Measurements from ENCODE around the gene FSTL5.

FSTL5 gene

GRCh38 chr4:161650812-161651211, 513.0 kb downstream of the FSTL5 start:
- no peak overlapping the region for H3K27ac ChIP-seq (ENCODE audit: insufficient read depth, low read length, poor library complexity, severe bottlenecking)
- no peak for DNase-seq
- no peaks in the 10 kb centered on the region for H3K9me3 ChIP-seq (ENCODE audit: control insufficient read depth, low read length)
- no peaks in the 10 kb centered on the region for H3K4me1 ChIP-seq (ENCODE audit: control insufficient read depth, insufficient read depth, low read length, poor library complexity, severe bottlenecking)
- no peaks in the 10 kb centered on the region for H3K27me3 ChIP-seq (replicated peaks; ENCODE audit: control insufficient read depth, insufficient read depth, low read length, poor library complexity, severe bottlenecking)
- no peak overlapping the region for H3K4me3 ChIP-seq (ENCODE audit: insufficient read depth, low read depth, low read length, poor library complexity, severe bottlenecking)
- no peaks in the 10 kb centered on the region for H3K36me3 ChIP-seq (ENCODE audit: control insufficient read depth, insufficient read depth, low read length)

DNA sequence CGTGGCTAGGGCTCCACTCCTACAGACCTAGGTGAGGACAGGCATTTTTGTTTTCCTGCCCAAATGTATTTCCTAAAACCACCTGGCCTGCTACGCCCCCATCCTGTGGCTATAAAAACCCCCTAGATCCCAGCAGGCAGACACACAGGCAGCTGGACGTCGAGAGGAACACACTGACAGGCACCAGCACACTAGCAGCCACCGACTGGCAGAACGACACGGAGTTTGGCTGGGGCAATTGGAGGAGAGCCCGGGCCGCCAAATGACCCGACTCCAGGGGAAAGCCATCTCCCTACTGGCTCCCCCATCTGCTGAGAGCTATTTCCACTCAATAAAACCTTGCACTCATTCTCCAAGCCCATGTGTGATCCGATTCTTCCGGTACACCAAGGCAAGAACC, 516.0 kb downstream of the FSTL5 start:
- no peak overlapping the region for H3K4me3 ChIP-seq (ENCODE audit: insufficient read depth, low read depth, low read length, poor library complexity, severe bottlenecking)
- no peak for DNase-seq
- no peaks in the 10 kb centered on the region for H3K4me1 ChIP-seq (ENCODE audit: control insufficient read depth, insufficient read depth, low read length, poor library complexity, severe bottlenecking)
- H3K36me3 ChIP-seq (ENCODE audit: control insufficient read depth, insufficient read depth, low read length): no peaks in the 10 kb centered on the region
- H3K27me3 ChIP-seq (replicated peaks; ENCODE audit: control insufficient read depth, insufficient read depth, low read length, poor library complexity, severe bottlenecking): no peaks in the 10 kb centered on the region
- no peaks in the 10 kb centered on the region for H3K9me3 ChIP-seq (ENCODE audit: control insufficient read depth, low read length)
- H3K27ac ChIP-seq (ENCODE audit: insufficient read depth, low read length, poor library complexity, severe bottlenecking): no peak overlapping the region

GRCh38 chr4:161642708-161643107, 521.1 kb downstream of the FSTL5 start:
- Histone ChIP-seq H3K4me1 (ENCODE audit: control insufficient read depth, insufficient read depth, low read length, poor library complexity, severe bottlenecking) (no peaks in the 10 kb centered on the region), H3K36me3 (ENCODE audit: control insufficient read depth, insufficient read depth, low read length) (no peaks in the 10 kb centered on the region), H3K27me3 (replicated peaks; ENCODE audit: control insufficient read depth, insufficient read depth, low read length, poor library complexity, severe bottlenecking) (no peaks in the 10 kb centered on the region), H3K27ac (ENCODE audit: insufficient read depth, low read length, poor library complexity, severe bottlenecking) (no peak overlapping the region), H3K4me3 (ENCODE audit: insufficient read depth, low read depth, low read length, poor library complexity, severe bottlenecking) (no peak overlapping the region), H3K9me3 (ENCODE audit: control insufficient read depth, low read length) (no peaks in the 10 kb centered on the region)
- no peak for DNase-seq

DNA sequence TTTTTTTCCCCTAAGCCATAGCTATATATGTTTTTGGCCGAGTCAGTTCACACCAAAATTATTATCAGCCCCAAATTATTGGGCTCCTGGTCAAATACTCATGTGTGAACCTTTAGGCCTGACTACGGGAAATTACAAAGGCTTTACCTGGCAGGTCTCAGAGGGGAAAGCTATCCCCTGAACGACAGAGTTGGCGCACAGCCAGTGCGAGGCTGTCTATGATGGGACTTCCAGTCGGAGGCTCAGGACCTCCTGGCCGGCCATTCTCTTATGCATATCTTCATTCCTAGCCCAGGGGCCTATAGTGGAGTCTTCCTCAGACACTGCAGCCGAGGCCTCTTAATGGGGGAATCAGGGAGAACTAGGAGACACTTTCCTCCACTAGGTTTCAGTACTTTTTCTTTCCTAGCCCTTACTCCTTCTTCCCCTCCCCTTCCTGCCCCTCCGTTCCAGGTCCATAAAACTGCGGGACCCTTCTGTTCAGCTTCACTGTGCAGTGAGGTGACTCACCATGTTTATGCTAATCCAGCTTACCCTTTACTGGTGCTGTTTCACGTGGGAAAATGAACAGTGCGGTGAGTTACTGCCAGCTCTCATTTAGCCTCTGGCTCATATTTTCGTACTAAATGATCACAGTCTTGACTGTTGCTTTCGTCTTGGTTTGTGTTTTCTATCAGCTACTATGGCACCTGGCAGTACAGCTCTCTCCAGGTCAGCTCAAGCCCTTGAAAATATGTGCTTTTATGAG, 533.9 kb downstream of the FSTL5 start:
- Histone ChIP-seq H3K9me3 (ENCODE audit: control insufficient read depth, low read length) (no peaks in the 10 kb centered on the region), H3K27me3 (replicated peaks; ENCODE audit: control insufficient read depth, insufficient read depth, low read length, poor library complexity, severe bottlenecking) (no peaks in the 10 kb centered on the region), H3K4me1 (ENCODE audit: control insufficient read depth, insufficient read depth, low read length, poor library complexity, severe bottlenecking) (no peaks in the 10 kb centered on the region), H3K36me3 (ENCODE audit: control insufficient read depth, insufficient read depth, low read length) (no peaks in the 10 kb centered on the region), H3K27ac (ENCODE audit: insufficient read depth, low read length, poor library complexity, severe bottlenecking) (no peak overlapping the region), H3K4me3 (ENCODE audit: insufficient read depth, low read depth, low read length, poor library complexity, severe bottlenecking) (no peak overlapping the region)
- DNase-seq: no peak

DNA sequence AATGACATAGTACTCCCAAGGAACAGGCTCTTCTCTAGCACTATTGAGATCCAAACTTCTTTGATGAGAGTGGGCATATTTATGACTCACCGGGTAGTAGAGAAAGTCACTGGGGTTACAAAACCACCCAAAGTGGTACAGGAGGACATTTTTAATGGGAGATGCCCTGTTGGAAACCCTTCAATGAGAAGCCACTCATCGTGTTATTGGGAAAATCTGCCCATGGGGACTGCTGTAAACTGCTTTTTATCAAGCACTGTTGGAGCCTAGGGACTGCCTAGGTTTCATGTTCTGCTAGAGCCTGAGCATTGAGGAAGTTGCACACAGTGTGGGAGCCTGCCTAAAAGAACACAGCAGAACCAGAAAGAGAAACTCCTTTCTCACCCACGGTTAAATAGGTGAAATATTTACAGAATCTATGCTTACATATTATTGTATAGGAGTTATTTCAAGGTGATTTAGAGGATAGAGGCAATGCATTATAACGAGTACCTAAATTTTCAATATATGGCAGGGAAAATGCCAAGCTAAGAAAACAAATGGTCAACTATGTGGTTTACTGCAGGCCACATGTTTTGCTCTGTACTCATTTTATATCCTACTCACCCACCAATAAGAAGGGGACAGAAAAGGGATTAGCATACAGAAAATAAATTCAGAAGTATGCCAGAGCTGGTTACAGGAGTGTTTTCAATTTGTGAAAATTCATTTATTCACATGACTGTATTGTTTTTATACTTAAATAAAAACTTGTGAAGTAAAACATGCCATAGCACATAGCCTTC, 559.1 kb downstream of the FSTL5 start:
- no peaks in the 10 kb centered on the region for H3K36me3 ChIP-seq (ENCODE audit: control insufficient read depth, insufficient read depth, low read length)
- DNase-seq: no peak
- no peak overlapping the region for H3K4me3 ChIP-seq (ENCODE audit: insufficient read depth, low read depth, low read length, poor library complexity, severe bottlenecking)
- no peak overlapping the region for H3K27ac ChIP-seq (ENCODE audit: insufficient read depth, low read length, poor library complexity, severe bottlenecking)
- no peaks in the 10 kb centered on the region for H3K27me3 ChIP-seq (replicated peaks; ENCODE audit: control insufficient read depth, insufficient read depth, low read length, poor library complexity, severe bottlenecking)
- H3K4me1 ChIP-seq (ENCODE audit: control insufficient read depth, insufficient read depth, low read length, poor library complexity, severe bottlenecking): no peaks in the 10 kb centered on the region
- no peaks in the 10 kb centered on the region for H3K9me3 ChIP-seq (ENCODE audit: control insufficient read depth, low read length)

DNA sequence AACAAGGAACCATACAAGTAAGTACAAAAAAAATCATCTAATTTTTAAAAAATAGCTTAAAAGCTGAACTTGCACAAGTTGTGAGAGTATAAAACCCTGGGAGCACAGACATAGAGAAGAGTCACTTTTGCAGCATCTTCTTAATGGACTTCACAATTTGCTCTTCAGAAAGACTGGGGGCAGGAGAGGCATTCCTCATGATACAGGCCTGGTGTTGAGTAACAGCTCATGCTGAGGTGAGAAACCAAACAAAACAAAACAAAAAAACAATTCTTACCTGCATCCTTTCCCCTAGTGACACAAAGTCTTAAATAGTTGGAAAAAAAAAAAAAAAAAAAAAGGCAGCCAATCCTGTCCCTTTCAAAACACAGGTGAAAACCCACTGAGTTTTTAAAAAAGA, 562.8 kb downstream of the FSTL5 start:
- H3K36me3 ChIP-seq (ENCODE audit: control insufficient read depth, insufficient read depth, low read length): no peaks in the 10 kb centered on the region
- no peak overlapping the region for H3K27ac ChIP-seq (ENCODE audit: insufficient read depth, low read length, poor library complexity, severe bottlenecking)
- no peak for DNase-seq
- no peak overlapping the region for H3K4me3 ChIP-seq (ENCODE audit: insufficient read depth, low read depth, low read length, poor library complexity, severe bottlenecking)
- no peaks in the 10 kb centered on the region for H3K9me3 ChIP-seq (ENCODE audit: control insufficient read depth, low read length)
- H3K4me1 ChIP-seq (ENCODE audit: control insufficient read depth, insufficient read depth, low read length, poor library complexity, severe bottlenecking): no peaks in the 10 kb centered on the region
- no peaks in the 10 kb centered on the region for H3K27me3 ChIP-seq (replicated peaks; ENCODE audit: control insufficient read depth, insufficient read depth, low read length, poor library complexity, severe bottlenecking)

DNA sequence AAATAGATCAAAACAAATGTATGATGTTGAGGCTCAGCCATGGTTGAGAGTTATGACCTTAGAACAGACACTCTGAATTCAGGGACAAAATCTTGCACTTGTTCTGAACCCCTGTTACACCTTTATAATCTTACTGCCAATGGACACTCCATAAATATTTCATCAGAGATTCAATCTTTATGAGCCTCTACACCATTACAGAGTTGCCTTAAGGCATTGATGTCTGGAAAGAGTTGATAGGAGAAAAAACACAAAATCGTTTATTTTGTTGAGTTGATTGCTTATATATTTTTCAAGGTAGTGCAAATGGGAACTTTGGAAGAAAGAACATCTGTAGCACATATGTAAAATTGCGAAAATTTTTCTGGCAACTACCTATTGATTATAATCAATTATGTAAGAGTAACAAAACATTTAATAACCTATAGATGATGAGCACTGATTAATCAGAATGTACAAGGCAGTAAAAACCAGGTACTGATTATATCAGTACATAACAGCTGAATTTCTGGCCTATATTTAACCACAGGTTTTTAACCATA, 568.5 kb downstream of the FSTL5 start:
- Histone ChIP-seq H3K36me3 (ENCODE audit: control insufficient read depth, insufficient read depth, low read length) (no peaks in the 10 kb centered on the region), H3K4me3 (ENCODE audit: insufficient read depth, low read depth, low read length, poor library complexity, severe bottlenecking) (no peak overlapping the region), H3K27ac (ENCODE audit: insufficient read depth, low read length, poor library complexity, severe bottlenecking) (no peak overlapping the region), H3K4me1 (ENCODE audit: control insufficient read depth, insufficient read depth, low read length, poor library complexity, severe bottlenecking) (no peaks in the 10 kb centered on the region), H3K27me3 (replicated peaks; ENCODE audit: control insufficient read depth, insufficient read depth, low read length, poor library complexity, severe bottlenecking) (no peaks in the 10 kb centered on the region), H3K9me3 (ENCODE audit: control insufficient read depth, low read length) (no peaks in the 10 kb centered on the region)
- DNase-seq: no peak

- no peak overlapping the region for H3K4me3 ChIP-seq (ENCODE audit: insufficient read depth, low read depth, low read length, poor library complexity, severe bottlenecking)
- no peaks in the 10 kb centered on the region for H3K27me3 ChIP-seq (replicated peaks; ENCODE audit: control insufficient read depth, insufficient read depth, low read length, poor library complexity, severe bottlenecking)
- DNase-seq: no peak
- no peaks in the 10 kb centered on the region for H3K9me3 ChIP-seq (ENCODE audit: control insufficient read depth, low read length)
- H3K27ac ChIP-seq (ENCODE audit: insufficient read depth, low read length, poor library complexity, severe bottlenecking): no peak overlapping the region
- H3K4me1 ChIP-seq (ENCODE audit: control insufficient read depth, insufficient read depth, low read length, poor library complexity, severe bottlenecking): no peaks in the 10 kb centered on the region
- H3K36me3 ChIP-seq (ENCODE audit: control insufficient read depth, insufficient read depth, low read length): no peaks in the 10 kb centered on the region
These were observed 578.8 kb downstream of the FSTL5 start for GRCh38 chr4:161585011-161585410.

DNA sequence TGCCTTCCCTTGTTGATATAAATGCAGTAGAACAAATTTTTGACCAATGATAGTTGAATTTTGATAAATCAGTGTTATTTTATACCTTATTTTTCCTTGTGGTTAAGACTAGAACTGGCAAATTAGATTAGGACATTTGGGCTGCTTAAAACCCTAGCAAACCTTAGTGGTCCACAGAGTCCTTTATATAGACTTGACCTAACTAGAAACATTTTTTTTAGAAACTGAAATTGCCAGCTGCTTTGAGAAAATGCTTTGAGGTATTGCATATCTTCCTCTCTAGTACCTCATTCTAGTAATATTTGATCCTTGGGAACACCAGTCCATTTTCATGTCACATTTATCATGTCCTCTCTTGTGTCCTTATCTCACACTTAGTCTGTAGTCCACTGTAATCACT, 580.3 kb downstream of the FSTL5 start:
- H3K4me3 ChIP-seq (ENCODE audit: insufficient read depth, low read depth, low read length, poor library complexity, severe bottlenecking): no peak overlapping the region
- no peak for DNase-seq
- H3K4me1 ChIP-seq (ENCODE audit: control insufficient read depth, insufficient read depth, low read length, poor library complexity, severe bottlenecking): no peaks in the 10 kb centered on the region
- H3K27ac ChIP-seq (ENCODE audit: insufficient read depth, low read length, poor library complexity, severe bottlenecking): no peak overlapping the region
- no peaks in the 10 kb centered on the region for H3K36me3 ChIP-seq (ENCODE audit: control insufficient read depth, insufficient read depth, low read length)
- H3K27me3 ChIP-seq (replicated peaks; ENCODE audit: control insufficient read depth, insufficient read depth, low read length, poor library complexity, severe bottlenecking): no peaks in the 10 kb centered on the region
- no peaks in the 10 kb centered on the region for H3K9me3 ChIP-seq (ENCODE audit: control insufficient read depth, low read length)
